ENCODE measurements around the gene SNRK. TPM values are rescaled to one million over a fixed set of nuclear protein-coding genes. Genes with fewer than 3 reads are reported as not detected.

Gene SNRK
- total RNA-seq, 1 experiment from 2014 or later: 12.7 TPM

DNA sequence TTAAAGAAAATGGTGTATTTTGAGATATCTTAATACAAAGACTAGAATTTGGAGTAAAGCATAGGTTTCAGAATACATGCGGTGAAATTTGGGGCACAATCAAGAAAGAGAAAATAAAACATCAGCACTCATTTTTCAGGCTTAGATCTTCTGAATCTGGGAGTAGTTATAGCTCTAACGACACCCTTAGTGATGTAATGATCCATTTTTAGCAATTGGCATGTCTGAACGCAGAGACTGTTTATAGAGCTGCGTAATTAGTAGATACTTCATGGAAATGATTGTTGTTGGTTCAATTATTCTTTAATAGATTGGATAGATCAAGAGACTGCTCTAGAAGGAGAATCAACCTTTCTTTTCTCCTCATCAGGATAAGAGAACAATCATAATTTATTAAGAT is 47.5 kb upstream of the SNRK start:
- Histone ChIP-seq H3K27me3 (ENCODE audit: insufficient read depth, low read length) (no peaks in the 10 kb centered on the region), H3K27ac (ENCODE audit: low read depth, low read length) (no peak overlapping the region), H2AFZ (ENCODE audit: low read depth, low read length, poor library complexity, severe bottlenecking) (no peak overlapping the region), H3K9ac (ENCODE audit: low read length) (no peak overlapping the region), H4K20me1 (ENCODE audit: insufficient read depth) (no peaks in the 10 kb centered on the region), H3K4me3 (replicated peaks in 1 of 2; ENCODE audit: low read depth in 1 of 2, low read length in 2 of 2) (no peak overlapping the region), H3K4me1 (ENCODE audit: control insufficient read depth in 1 of 2, insufficient read depth in 2 of 2, low read length in 2 of 2) (no peaks in the 10 kb centered on the region), H3K36me3 (ENCODE audit: control insufficient read depth in 1 of 2, insufficient read depth in 2 of 2, low read length in 2 of 2) (no peaks in the 10 kb centered on the region), H3K79me2 (ENCODE audit: insufficient read depth, low read length) (no peaks in the 10 kb centered on the region), H3K9me3 (ENCODE audit: control insufficient read depth in 1 of 2, insufficient read depth in 1 of 2, low read depth in 1 of 2, low read length in 2 of 2) (no peaks in the 10 kb centered on the region), H3K4me2 (ENCODE audit: low read length) (no peak overlapping the region), H3K9me2 (ENCODE audit: insufficient read depth) (no peaks in the 10 kb centered on the region)
- BruUV-seq (replicated peaks): no TSS peak
- ChIA-PET POLR2A (no interaction called here), RAD21 (ENCODE audit: low non-redundant PET in 1 of 2, low total read pairs in 2 of 2, uncharacterized antibody in 2 of 2, unreplicated experiment in 2 of 2) (no interaction called here), CTCF (no interaction called here)
- DNase-seq (ENCODE audit: low read depth, low spot score) (no peak), ATAC-seq (no peak)
- TF ChIP-seq JUND (IDR thresholded peaks at IDR 0.05) (no peak), YY1 (IDR thresholded peaks at IDR 0.05; ENCODE audit: extremely low read depth, insufficient replicate concordance, low read depth, low read length) (no peak), CEBPB (IDR thresholded peaks at IDR 0.05; ENCODE audit: low read depth) (no peak), POLR2A (IDR thresholded peaks at IDR 0.05; ENCODE audit: borderline replicate concordance, extremely low read depth, insufficient read depth, insufficient read length) (no peak), FOSL1 (IDR thresholded peaks at IDR 0.05; ENCODE audit: low read depth) (no peak), RAD21 (IDR thresholded peaks at IDR 0.05; ENCODE audit: low read depth) (no peak), ELF1 (IDR thresholded peaks at IDR 0.05; ENCODE audit: borderline replicate concordance, low read depth) (no peak), EGR1 (IDR thresholded peaks at IDR 0.05; ENCODE audit: low read depth) (no peak), EZH2 (IDR thresholded peaks at IDR 0.05) (no peak), TCF7L2 (IDR thresholded peaks at IDR 0.05; ENCODE audit: borderline replicate concordance, extremely low read depth, insufficient read depth, insufficient read length) (no peak), SRF (IDR thresholded peaks at IDR 0.05; ENCODE audit: low read depth) (no peak)
- TF ChIP-seq, protein P1, sequence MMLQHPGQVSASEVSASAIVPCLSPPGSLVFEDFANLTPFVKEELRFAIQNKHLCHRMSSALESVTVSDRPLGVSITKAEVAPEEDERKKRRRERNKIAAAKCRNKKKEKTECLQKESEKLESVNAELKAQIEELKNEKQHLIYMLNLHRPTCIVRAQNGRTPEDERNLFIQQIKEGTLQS (IDR thresholded peaks at IDR 0.05): no peak
- TF ChIP-seq, protein P2, sequence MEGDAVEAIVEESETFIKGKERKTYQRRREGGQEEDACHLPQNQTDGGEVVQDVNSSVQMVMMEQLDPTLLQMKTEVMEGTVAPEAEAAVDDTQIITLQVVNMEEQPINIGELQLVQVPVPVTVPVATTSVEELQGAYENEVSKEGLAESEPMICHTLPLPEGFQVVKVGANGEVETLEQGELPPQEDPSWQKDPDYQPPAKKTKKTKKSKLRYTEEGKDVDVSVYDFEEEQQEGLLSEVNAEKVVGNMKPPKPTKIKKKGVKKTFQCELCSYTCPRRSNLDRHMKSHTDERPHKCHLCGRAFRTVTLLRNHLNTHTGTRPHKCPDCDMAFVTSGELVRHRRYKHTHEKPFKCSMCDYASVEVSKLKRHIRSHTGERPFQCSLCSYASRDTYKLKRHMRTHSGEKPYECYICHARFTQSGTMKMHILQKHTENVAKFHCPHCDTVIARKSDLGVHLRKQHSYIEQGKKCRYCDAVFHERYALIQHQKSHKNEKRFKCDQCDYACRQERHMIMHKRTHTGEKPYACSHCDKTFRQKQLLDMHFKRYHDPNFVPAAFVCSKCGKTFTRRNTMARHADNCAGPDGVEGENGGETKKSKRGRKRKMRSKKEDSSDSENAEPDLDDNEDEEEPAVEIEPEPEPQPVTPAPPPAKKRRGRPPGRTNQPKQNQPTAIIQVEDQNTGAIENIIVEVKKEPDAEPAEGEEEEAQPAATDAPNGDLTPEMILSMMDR (IDR thresholded peaks at IDR 0.05 in 2 of 3, conservative IDR thresholded peaks at IDR 0.05 in 1 of 3; ENCODE audit: borderline replicate concordance in 1 of 3, insufficient read depth in 1 of 3, low read depth in 2 of 3, low read length in 2 of 3): no peak
- TF ChIP-seq, protein P3, sequence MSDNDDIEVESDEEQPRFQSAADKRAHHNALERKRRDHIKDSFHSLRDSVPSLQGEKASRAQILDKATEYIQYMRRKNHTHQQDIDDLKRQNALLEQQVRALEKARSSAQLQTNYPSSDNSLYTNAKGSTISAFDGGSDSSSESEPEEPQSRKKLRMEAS (IDR thresholded peaks at IDR 0.05): no peak
- intact Hi-C loops (cut with micrococcal nuclease): no loop called here

Measured in HCT116 (cell line).